GM23248 (cell line): Measurements from ENCODE around the gene CDK3.

Experiments used
- EZH2 ChIP-seq: fragments of 200-600 bp; sonication (generic); IDR thresholded peaks from 2 replicates; pipeline ENCODE4 v1.6.1; 2018; ENCODE audit warnings: antibody characterized with exemption, mild to moderate bottlenecking; ENCODE audit not compliant: insufficient read depth, poor library complexity, severe bottlenecking
- EZH2phosphoT487 ChIP-seq: fragments of 200-600 bp; sonication (generic); IDR thresholded peaks from 2 replicates; pipeline ENCODE4 v1.6.1; 2018; ENCODE audit warnings: antibody characterized with exemption, moderate library complexity, mild to moderate bottlenecking, low read depth; ENCODE audit not compliant: insufficient read depth

- TF ChIP-seq EZH2 (no peak), EZH2phosphoT487 (no peak)
Observed at GRCh38 chr17:75980188-75981018, 20.3 kb upstream of the CDK3 start.
